CD4-positive, alpha-beta T cell treated with Interleukin-17A for 4 hours (primary cell): Measurements from ENCODE around the gene AHDC1.
A peak's percentile ranks its signal among the peaks of the same experiment; 100 is the strongest.
"Not testable (repeated sequence)": the region's sequence is repeated elsewhere in the genome, so short reads cannot be mapped to it uniquely, and the experiment has no call there.

Experiments
- DNase-seq: peaks from one replicate; pipeline ENCODE4 v3.0.0-alpha.2; 2020; ENCODE audit warnings: mixed read lengths

The AHDC1 gene

GRCh38 chr1:27562534-27563340 lies 41.2 kb downstream of the AHDC1 start:
- DNase-seq: no peak

GRCh38 chr1:27562021-27562420 lies 41.9 kb downstream of the AHDC1 start:
- no peak for DNase-seq

- no peak for DNase-seq
Measured at GRCh38 chr1:27561124-27561899, 42.6 kb downstream of the AHDC1 start.

- no peak for DNase-seq
Measured at GRCh38 chr1:27560268-27561123, 43.4 kb downstream of the AHDC1 start.

GRCh38 chr1:27559466-27560030 lies 44.4 kb downstream of the AHDC1 start:
- no peak for DNase-seq

GRCh38 chr1:27557596-27558340 lies 46.2 kb downstream of the AHDC1 start:
- DNase-seq: no peak

- peak; percentile 79 for DNase-seq
Measured at GRCh38 chr1:27556781-27557595, 47.0 kb downstream of the AHDC1 start.

- DNase-seq: no peak
Measured at GRCh38 chr1:27556435-27556780, 47.5 kb downstream of the AHDC1 start.

GRCh38 chr1:27555700-27556424 lies 48.1 kb downstream of the AHDC1 start:
- peak; percentile 57 for DNase-seq

GRCh38 chr1:27554759-27555699 lies 48.9 kb downstream of the AHDC1 start:
- no peak for DNase-seq

GRCh38 chr1:27554293-27554692 lies 49.7 kb downstream of the AHDC1 start:
- DNase-seq: no peak

GRCh38 chr1:27553823-27554222 lies 50.1 kb downstream of the AHDC1 start:
- not testable (repeated sequence) for DNase-seq

- DNase-seq: no peak
Measured at GRCh38 chr1:27552911-27553420, 51.0 kb downstream of the AHDC1 start.

- DNase-seq: no peak
Measured at GRCh38 chr1:27551953-27552312, 52.0 kb downstream of the AHDC1 start.

GRCh38 chr1:27551170-27551952 lies 52.6 kb downstream of the AHDC1 start:
- no peak for DNase-seq

GRCh38 chr1:27550510-27551169 lies 53.3 kb downstream of the AHDC1 start:
- DNase-seq: no peak

GRCh38 chr1:27549807-27550408 lies 54.0 kb downstream of the AHDC1 start:
- no peak for DNase-seq
